K562 (cell line): ENCODE measurements around the gene SMARCC1. TPM values are rescaled to one million over a fixed set of nuclear protein-coding genes. Genes with fewer than 3 reads are reported as not detected.

ENCODE experiments used
- DMBX1 ChIP-seq: fragments of 250-450 bp; sonication (Bioruptor Pico); IDR thresholded peaks from 2 replicates; pipeline ENCODE4 v1.8.0; 2022; ENCODE audit warnings: inconsistent platforms, mild to moderate bottlenecking, moderate library complexity, borderline replicate concordance
- ERF ChIP-seq: fragments of 450-650 bp; formaldehyde crosslinking; IDR thresholded peaks from 2 replicates; pipeline ENCODE4 v1.4.0; 2020; ENCODE audit warnings: mild to moderate bottlenecking, mixed read lengths
- GABPB2 ChIP-seq: fragments of 250-450 bp; sonication (Bioruptor Pico); conservative IDR thresholded peaks from 2 replicates; pipeline ENCODE4 v1.5.1; 2021; ENCODE audit warnings: mild to moderate bottlenecking
- HEY1 ChIP-seq: fragments of 250-450 bp; sonication (Bioruptor Pico); IDR thresholded peaks from 2 replicates; pipeline ENCODE4 v1.5.0; 2020; ENCODE audit warnings: mild to moderate bottlenecking, moderate library complexity, borderline replicate concordance
- MYBL2 ChIP-seq, 2 experiments: fragments of 450-650 bp in 1 of 2; sonication (generic) in 1 of 2; formaldehyde crosslinking in 1 of 2; IDR thresholded peaks; 2 replicates each; pipeline versions ENCODE4 v1.6.1 to v1.8.1; 2017 to 2022; ENCODE audit warnings: borderline replicate concordance in 1 of 2, inconsistent platforms in 1 of 2, low read depth in 1 of 2, mild to moderate bottlenecking in 1 of 2, missing genetic modification reagents in 1 of 2, moderate library complexity in 1 of 2
- ZC3H4 ChIP-seq: sonication (generic); formaldehyde crosslinking; IDR thresholded peaks from 2 replicates; pipeline ENCODE4 v1.9.0; 2021; ENCODE audit warnings: missing genetic modification reagents, borderline replicate concordance
- ZNF408 ChIP-seq: fragments of 250-450 bp; sonication (Bioruptor Pico); IDR thresholded peaks from 2 replicates; pipeline ENCODE4 v1.4.0; 2020; ENCODE audit warnings: low read depth, mild to moderate bottlenecking, moderate library complexity
- polyA plus RNA-seq, 8 experiments: library from polyadenylated mRNA; depleted of rRNA in 4 of 8; stranded (reverse) in 5 of 8; unstranded in 3 of 8; fragments of >200 nt; fragmentation: Nextera tagmentation in 2 of 8; fragmentation: Illumina TruSeq in 1 of 8; extraction: Ambion mirVana in 2 of 8; extraction: Trizol in 1 of 8; gene quantifications; 2 replicates each; pipeline versions ENCODE4 v1.2.1 to v1.2.3, GENCODE V29; 2011 to 2014; ENCODE audit warnings: inconsistent platforms in 1 of 8, missing spikeins in 1 of 8
- total RNA-seq, 7 experiments: library from RNA; depleted of rRNA in 6 of 7; stranded (reverse); fragments of >200 nt in 6 of 7; fragmentation: Illumina TruSeq in 2 of 7; extraction: Trizol in 2 of 7; gene quantifications; 2 replicates each; pipeline versions ENCODE4 v1.2.1 to v1.2.3, GENCODE V29; 2011 to 2021; ENCODE audit warnings: low replicate concordance in 1 of 7
- TF ChIP-seq, protein P1 (sequence below): fragments of 200-600 bp; sonication (generic); IDR thresholded peaks from one replicate; pipeline ENCODE4 v1.6.1; 2012; ENCODE audit warnings: mild to moderate bottlenecking, low read depth, low read length, inconsistent platforms
- TF ChIP-seq, protein P2 (sequence below): sonication (generic); formaldehyde crosslinking; IDR thresholded peaks from 2 replicates; pipeline ENCODE4 v1.8.1; 2023; ENCODE audit warnings: mild to moderate bottlenecking, missing genetic modification reagents
- TF ChIP-seq, protein P3 (sequence below), 2 experiments: fragments of 450-650 bp in 1 of 2; sonication (generic) in 1 of 2; formaldehyde crosslinking in 1 of 2; IDR thresholded peaks in 1 of 2; conservative IDR thresholded peaks in 1 of 2; 2 replicates each; pipeline versions ENCODE4 v1.6.1 to v1.8.1; 2016 to 2023; ENCODE audit warnings: mild to moderate bottlenecking in 2 of 2, moderate library complexity in 2 of 2, inconsistent platforms in 1 of 2, missing genetic modification reagents in 1 of 2

SMARCC1 gene
- total and polyA plus RNA-seq, 9 of the 15 experiments (the other 6 are each of a cell fraction or from before 2014, with no cell fraction given) = 20.7 to 199 (median 66.0) TPM

DNA sequence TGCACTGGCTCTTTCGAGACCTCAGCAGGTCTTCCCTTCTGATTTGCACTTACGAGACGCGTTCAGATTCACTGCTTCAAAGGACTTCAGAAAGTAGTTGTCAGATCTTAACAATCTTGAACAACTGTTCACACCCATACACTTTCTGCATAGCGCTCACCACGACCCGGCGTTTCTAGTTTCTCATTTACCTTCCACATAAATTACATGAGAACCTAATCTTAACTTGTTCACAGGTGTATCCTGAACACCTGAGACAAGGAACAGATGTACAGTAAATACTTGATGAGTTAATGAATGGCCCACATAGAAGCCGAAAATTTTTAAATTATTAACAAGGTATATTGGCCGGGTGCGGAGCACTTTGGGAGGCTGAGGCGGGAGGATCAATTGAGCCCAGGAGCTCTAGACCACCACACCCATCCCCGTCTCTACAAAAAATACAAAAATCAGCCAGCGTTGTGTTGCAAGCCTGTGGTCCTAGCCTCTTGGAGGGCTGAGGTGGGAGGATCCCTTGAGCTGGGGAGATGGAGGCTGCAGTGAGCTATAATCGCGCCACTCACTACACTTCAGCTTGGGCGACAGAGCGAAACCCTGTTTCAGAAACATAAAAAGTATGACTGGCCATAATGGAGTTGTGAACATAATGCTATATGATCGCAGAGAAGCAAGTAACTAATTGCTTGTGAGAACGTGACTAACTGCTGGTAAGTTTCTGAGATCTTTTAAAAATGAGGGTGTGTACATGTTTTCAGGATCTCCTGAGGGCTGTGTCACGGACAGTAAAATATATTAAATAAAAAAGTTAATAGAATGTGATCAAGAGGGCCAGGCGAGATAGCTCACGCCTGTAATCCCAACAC is 984 bp upstream of the SMARCC1 start (continued):
- TF ChIP-seq, protein P1, sequence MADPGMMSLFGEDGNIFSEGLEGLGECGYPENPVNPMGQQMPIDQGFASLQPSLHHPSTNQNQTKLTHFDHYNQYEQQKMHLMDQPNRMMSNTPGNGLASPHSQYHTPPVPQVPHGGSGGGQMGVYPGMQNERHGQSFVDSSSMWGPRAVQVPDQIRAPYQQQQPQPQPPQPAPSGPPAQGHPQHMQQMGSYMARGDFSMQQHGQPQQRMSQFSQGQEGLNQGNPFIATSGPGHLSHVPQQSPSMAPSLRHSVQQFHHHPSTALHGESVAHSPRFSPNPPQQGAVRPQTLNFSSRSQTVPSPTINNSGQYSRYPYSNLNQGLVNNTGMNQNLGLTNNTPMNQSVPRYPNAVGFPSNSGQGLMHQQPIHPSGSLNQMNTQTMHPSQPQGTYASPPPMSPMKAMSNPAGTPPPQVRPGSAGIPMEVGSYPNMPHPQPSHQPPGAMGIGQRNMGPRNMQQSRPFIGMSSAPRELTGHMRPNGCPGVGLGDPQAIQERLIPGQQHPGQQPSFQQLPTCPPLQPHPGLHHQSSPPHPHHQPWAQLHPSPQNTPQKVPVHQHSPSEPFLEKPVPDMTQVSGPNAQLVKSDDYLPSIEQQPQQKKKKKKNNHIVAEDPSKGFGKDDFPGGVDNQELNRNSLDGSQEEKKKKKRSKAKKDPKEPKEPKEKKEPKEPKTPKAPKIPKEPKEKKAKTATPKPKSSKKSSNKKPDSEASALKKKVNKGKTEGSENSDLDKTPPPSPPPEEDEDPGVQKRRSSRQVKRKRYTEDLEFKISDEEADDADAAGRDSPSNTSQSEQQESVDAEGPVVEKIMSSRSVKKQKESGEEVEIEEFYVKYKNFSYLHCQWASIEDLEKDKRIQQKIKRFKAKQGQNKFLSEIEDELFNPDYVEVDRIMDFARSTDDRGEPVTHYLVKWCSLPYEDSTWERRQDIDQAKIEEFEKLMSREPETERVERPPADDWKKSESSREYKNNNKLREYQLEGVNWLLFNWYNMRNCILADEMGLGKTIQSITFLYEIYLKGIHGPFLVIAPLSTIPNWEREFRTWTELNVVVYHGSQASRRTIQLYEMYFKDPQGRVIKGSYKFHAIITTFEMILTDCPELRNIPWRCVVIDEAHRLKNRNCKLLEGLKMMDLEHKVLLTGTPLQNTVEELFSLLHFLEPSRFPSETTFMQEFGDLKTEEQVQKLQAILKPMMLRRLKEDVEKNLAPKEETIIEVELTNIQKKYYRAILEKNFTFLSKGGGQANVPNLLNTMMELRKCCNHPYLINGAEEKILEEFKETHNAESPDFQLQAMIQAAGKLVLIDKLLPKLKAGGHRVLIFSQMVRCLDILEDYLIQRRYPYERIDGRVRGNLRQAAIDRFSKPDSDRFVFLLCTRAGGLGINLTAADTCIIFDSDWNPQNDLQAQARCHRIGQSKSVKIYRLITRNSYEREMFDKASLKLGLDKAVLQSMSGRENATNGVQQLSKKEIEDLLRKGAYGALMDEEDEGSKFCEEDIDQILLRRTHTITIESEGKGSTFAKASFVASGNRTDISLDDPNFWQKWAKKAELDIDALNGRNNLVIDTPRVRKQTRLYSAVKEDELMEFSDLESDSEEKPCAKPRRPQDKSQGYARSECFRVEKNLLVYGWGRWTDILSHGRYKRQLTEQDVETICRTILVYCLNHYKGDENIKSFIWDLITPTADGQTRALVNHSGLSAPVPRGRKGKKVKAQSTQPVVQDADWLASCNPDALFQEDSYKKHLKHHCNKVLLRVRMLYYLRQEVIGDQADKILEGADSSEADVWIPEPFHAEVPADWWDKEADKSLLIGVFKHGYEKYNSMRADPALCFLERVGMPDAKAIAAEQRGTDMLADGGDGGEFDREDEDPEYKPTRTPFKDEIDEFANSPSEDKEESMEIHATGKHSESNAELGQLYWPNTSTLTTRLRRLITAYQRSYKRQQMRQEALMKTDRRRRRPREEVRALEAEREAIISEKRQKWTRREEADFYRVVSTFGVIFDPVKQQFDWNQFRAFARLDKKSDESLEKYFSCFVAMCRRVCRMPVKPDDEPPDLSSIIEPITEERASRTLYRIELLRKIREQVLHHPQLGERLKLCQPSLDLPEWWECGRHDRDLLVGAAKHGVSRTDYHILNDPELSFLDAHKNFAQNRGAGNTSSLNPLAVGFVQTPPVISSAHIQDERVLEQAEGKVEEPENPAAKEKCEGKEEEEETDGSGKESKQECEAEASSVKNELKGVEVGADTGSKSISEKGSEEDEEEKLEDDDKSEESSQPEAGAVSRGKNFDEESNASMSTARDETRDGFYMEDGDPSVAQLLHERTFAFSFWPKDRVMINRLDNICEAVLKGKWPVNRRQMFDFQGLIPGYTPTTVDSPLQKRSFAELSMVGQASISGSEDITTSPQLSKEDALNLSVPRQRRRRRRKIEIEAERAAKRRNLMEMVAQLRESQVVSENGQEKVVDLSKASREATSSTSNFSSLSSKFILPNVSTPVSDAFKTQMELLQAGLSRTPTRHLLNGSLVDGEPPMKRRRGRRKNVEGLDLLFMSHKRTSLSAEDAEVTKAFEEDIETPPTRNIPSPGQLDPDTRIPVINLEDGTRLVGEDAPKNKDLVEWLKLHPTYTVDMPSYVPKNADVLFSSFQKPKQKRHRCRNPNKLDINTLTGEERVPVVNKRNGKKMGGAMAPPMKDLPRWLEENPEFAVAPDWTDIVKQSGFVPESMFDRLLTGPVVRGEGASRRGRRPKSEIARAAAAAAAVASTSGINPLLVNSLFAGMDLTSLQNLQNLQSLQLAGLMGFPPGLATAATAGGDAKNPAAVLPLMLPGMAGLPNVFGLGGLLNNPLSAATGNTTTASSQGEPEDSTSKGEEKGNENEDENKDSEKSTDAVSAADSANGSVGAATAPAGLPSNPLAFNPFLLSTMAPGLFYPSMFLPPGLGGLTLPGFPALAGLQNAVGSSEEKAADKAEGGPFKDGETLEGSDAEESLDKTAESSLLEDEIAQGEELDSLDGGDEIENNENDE = no peak
- TF ChIP-seq ZC3H4 (CRISPR knock-in tag) = 0 out of 2 replicates have a peak, but pooled peaks have one; percentile 41
- peak; percentile 29; the same call in 1 of the 2 replicates for TF ChIP-seq DMBX1 (CRISPR knock-in tag)
- no peak for TF ChIP-seq ZNF408 (CRISPR knock-in tag)
- no peak for TF ChIP-seq GABPB2 (CRISPR knock-in tag)
- TF ChIP-seq, protein P2, sequence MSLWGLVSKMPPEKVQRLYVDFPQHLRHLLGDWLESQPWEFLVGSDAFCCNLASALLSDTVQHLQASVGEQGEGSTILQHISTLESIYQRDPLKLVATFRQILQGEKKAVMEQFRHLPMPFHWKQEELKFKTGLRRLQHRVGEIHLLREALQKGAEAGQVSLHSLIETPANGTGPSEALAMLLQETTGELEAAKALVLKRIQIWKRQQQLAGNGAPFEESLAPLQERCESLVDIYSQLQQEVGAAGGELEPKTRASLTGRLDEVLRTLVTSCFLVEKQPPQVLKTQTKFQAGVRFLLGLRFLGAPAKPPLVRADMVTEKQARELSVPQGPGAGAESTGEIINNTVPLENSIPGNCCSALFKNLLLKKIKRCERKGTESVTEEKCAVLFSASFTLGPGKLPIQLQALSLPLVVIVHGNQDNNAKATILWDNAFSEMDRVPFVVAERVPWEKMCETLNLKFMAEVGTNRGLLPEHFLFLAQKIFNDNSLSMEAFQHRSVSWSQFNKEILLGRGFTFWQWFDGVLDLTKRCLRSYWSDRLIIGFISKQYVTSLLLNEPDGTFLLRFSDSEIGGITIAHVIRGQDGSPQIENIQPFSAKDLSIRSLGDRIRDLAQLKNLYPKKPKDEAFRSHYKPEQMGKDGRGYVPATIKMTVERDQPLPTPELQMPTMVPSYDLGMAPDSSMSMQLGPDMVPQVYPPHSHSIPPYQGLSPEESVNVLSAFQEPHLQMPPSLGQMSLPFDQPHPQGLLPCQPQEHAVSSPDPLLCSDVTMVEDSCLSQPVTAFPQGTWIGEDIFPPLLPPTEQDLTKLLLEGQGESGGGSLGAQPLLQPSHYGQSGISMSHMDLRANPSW = no peak
- no peak for TF ChIP-seq HEY1 (CRISPR knock-in tag)
- TF ChIP-seq ERF (CRISPR knock-in tag) = 0 out of 2 replicates have a peak, but pooled peaks have one; percentile 55
- TF ChIP-seq, protein P3, sequence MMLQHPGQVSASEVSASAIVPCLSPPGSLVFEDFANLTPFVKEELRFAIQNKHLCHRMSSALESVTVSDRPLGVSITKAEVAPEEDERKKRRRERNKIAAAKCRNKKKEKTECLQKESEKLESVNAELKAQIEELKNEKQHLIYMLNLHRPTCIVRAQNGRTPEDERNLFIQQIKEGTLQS (IDR thresholded peaks at IDR 0.05) = no peak
- TF ChIP-seq, protein P3 (CRISPR knock-in tag; conservative IDR thresholded peaks at IDR 0.05) = peak; percentile 30
- no peak for TF ChIP-seq MYBL2 (IDR thresholded peaks at IDR 0.05; ENCODE audit: low read depth)
- TF ChIP-seq MYBL2 (CRISPR knock-in tag; IDR thresholded peaks at IDR 0.05; ENCODE audit: borderline replicate concordance) = no peak
